ENCODE data around the gene GRID1. TPM values are rescaled to one million over a fixed set of nuclear protein-coding genes. Genes with fewer than 3 reads are reported as not detected.

GRID1 gene
- total RNA-seq, 1 donor, result not detected

- no peak overlapping the region for H3K4me3 ChIP-seq (ENCODE audit: low read depth, low read length)
- no peak for DNase-seq (ENCODE audit: low read depth)
- TF ChIP-seq CTCF (IDR thresholded peaks at IDR 0.05; ENCODE audit: insufficient read depth, low read depth, low read length), result no peak
Observed at GRCh38 chr10:85811405-85811804, 555.2 kb downstream of the GRID1 start.

- DNase-seq (ENCODE audit: low read depth), result no peak
- no peak for TF ChIP-seq CTCF (IDR thresholded peaks at IDR 0.05; ENCODE audit: insufficient read depth, low read depth, low read length)
- no peak overlapping the region for H3K4me3 ChIP-seq (ENCODE audit: low read depth, low read length)
Observed at GRCh38 chr10:85810674-85811073, 555.9 kb downstream of the GRID1 start.

- no peak for TF ChIP-seq CTCF (IDR thresholded peaks at IDR 0.05; ENCODE audit: insufficient read depth, low read depth, low read length)
- no peak overlapping the region for H3K4me3 ChIP-seq (ENCODE audit: low read depth, low read length)
- DNase-seq (ENCODE audit: low read depth), result no peak
Observed at GRCh38 chr10:85795460-85795859, 571.1 kb downstream of the GRID1 start.

GRCh38 chr10:85794553-85794952 is 572.0 kb downstream of the GRID1 start:
- TF ChIP-seq CTCF (IDR thresholded peaks at IDR 0.05; ENCODE audit: insufficient read depth, low read depth, low read length), result no peak
- DNase-seq (ENCODE audit: low read depth), result no peak
- H3K4me3 ChIP-seq (ENCODE audit: low read depth, low read length), result no peak overlapping the region

- DNase-seq (ENCODE audit: low read depth), result no peak
- no peak for TF ChIP-seq CTCF (IDR thresholded peaks at IDR 0.05; ENCODE audit: insufficient read depth, low read depth, low read length)
- no peak overlapping the region for H3K4me3 ChIP-seq (ENCODE audit: low read depth, low read length)
Observed at GRCh38 chr10:85792533-85792858, 574.1 kb downstream of the GRID1 start.

- TF ChIP-seq CTCF (IDR thresholded peaks at IDR 0.05; ENCODE audit: insufficient read depth, low read depth, low read length), result no peak
- DNase-seq (ENCODE audit: low read depth), result no peak
- H3K4me3 ChIP-seq (ENCODE audit: low read depth, low read length), result no peak overlapping the region
Observed at GRCh38 chr10:85791818-85792532, 574.6 kb downstream of the GRID1 start.

Measured in fibroblast of villous mesenchyme (primary cell).